ENCODE data around the gene POU6F2.

DNA sequence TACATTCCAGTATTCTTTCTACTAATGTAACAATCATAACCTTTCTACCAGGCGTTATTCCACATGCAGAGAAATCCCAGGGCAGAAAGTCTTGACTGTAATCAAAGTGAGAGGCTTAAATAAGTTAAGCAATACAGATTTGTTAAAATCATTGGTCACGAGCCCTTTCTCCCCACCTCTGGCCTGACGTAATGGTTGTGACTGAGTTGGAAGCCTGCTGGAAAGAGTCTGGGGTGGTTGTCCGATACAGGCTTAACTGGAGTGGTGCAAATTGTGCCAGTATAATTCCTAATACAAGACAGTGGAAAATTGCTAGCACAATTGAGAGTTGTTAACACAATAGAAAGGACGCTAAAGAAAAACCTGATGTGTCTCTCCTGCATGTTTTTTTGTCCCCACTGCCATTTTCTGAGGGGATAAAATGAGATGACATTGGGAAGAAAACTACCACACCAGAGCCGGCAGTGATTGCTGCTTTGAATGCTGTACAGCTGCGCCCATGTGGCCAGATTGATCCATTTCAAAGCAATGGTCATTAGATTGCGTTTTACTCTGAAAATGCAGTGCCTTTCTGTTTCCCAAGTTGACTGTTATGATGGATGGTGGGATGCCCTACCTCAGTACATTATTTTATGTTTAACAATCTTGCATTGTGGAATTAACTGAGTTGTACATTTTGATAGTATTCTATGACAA, 190.8 kb downstream of the POU6F2 start:
- no peak for TF ChIP-seq POLR2AphosphoS5 (IDR thresholded peaks at IDR 0.05)
- TF ChIP-seq, protein P1, sequence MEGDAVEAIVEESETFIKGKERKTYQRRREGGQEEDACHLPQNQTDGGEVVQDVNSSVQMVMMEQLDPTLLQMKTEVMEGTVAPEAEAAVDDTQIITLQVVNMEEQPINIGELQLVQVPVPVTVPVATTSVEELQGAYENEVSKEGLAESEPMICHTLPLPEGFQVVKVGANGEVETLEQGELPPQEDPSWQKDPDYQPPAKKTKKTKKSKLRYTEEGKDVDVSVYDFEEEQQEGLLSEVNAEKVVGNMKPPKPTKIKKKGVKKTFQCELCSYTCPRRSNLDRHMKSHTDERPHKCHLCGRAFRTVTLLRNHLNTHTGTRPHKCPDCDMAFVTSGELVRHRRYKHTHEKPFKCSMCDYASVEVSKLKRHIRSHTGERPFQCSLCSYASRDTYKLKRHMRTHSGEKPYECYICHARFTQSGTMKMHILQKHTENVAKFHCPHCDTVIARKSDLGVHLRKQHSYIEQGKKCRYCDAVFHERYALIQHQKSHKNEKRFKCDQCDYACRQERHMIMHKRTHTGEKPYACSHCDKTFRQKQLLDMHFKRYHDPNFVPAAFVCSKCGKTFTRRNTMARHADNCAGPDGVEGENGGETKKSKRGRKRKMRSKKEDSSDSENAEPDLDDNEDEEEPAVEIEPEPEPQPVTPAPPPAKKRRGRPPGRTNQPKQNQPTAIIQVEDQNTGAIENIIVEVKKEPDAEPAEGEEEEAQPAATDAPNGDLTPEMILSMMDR (IDR thresholded peaks at IDR 0.05): no peak
- no peak for TF ChIP-seq EP300 (IDR thresholded peaks at IDR 0.05)
